ENCODE data around the gene ARID3B.
A peak's percentile ranks its signal among the peaks of the same experiment; 100 is the strongest.

Gene ARID3B

GRCh38 chr15:74635228-74635627 is 94.2 kb downstream of the ARID3B start:
- TF ChIP-seq CTCF (IDR thresholded peaks at IDR 0.05; ENCODE audit: borderline replicate concordance, control extremely low read depth, extremely low read depth, insufficient read depth, missing control alignments), result peak; percentile 81
- in situ Hi-C loops (cut with MboI; ENCODE audit: low sequenced_read_pairs, unreplicated experiment), result loop anchor here (5.0 to 25.0 kb wide), 2 partner anchors 132 to 302 kb away; partner anchors contain the start of gene COX5A
- DNase-seq (ENCODE audit: low spot score), result peak; percentile 77

- TF ChIP-seq CTCF (IDR thresholded peaks at IDR 0.05; ENCODE audit: borderline replicate concordance, control extremely low read depth, extremely low read depth, insufficient read depth, missing control alignments), result no peak
- in situ Hi-C loops (cut with MboI; ENCODE audit: low sequenced_read_pairs, unreplicated experiment), result loop anchor here (5.0 to 25.0 kb wide), 2 partner anchors 130 to 300 kb away; partner anchors contain the start of gene COX5A
- no peak for DNase-seq (ENCODE audit: low spot score)
These were observed 96.0 kb downstream of the ARID3B start for GRCh38 chr15:74636984-74637383.

GRCh38 chr15:74641151-74641550 is 100.1 kb downstream of the ARID3B start:
- TF ChIP-seq CTCF (IDR thresholded peaks at IDR 0.05; ENCODE audit: borderline replicate concordance, control extremely low read depth, extremely low read depth, insufficient read depth, missing control alignments), result no peak
- DNase-seq (ENCODE audit: low spot score), result no peak
- in situ Hi-C loops (cut with MboI; ENCODE audit: low sequenced_read_pairs, unreplicated experiment), result loop anchor here (25.0 kb wide), 1 partner anchor 296 kb away; the partner anchor contains the start of gene COX5A

- no peak for DNase-seq (ENCODE audit: low spot score)
- in situ Hi-C loops (cut with MboI; ENCODE audit: low sequenced_read_pairs, unreplicated experiment), result loop anchor here (25.0 kb wide), 1 partner anchor 295 kb away; the partner anchor contains the start of gene COX5A
- no peak for TF ChIP-seq CTCF (IDR thresholded peaks at IDR 0.05; ENCODE audit: borderline replicate concordance, control extremely low read depth, extremely low read depth, insufficient read depth, missing control alignments)
These were observed 101.3 kb downstream of the ARID3B start for GRCh38 chr15:74642348-74642733.

GRCh38 chr15:74642734-74643664 is 102.0 kb downstream of the ARID3B start:
- DNase-seq (ENCODE audit: low spot score), result no peak
- in situ Hi-C loops (cut with MboI; ENCODE audit: low sequenced_read_pairs, unreplicated experiment), result loop anchor here (25.0 kb wide), 1 partner anchor 294 kb away; the partner anchor contains the start of gene COX5A
- TF ChIP-seq CTCF (IDR thresholded peaks at IDR 0.05; ENCODE audit: borderline replicate concordance, control extremely low read depth, extremely low read depth, insufficient read depth, missing control alignments), result no peak

- in situ Hi-C loops (cut with MboI; ENCODE audit: low sequenced_read_pairs, unreplicated experiment), result loop anchor here (25.0 kb wide), 1 partner anchor 294 kb away; the partner anchor contains the start of gene COX5A
- no peak for DNase-seq (ENCODE audit: low spot score)
These were observed 102.7 kb downstream of the ARID3B start for GRCh38 chr15:74643665-74644204.

More at GRCh38 chr15:74643665-74644204, 102.7 kb downstream of the ARID3B start:
- no peak for TF ChIP-seq CTCF (IDR thresholded peaks at IDR 0.05; ENCODE audit: borderline replicate concordance, control extremely low read depth, extremely low read depth, insufficient read depth, missing control alignments)
